Muscle of back (tissue), 13 donors: ENCODE data around the gene ZDHHC4. TPM values are rescaled to one million over a fixed set of nuclear protein-coding genes. Genes with fewer than 3 reads are reported as not detected.

Experiments
- DNase-seq, 3 donors: peaks; one replicate each; pipeline versions ENCODE4 v3.0.0 to v3.0.0-alpha.2; 2013
- long read RNA-seq, 9 donors: transcript quantifications; one replicate each; lab custom pipeline, GENCODE V29; 2026
- polyA plus RNA-seq, 10 donors: library from polyadenylated mRNA; unstranded; fragments of 120-200 nt; gene quantifications; one replicate each; pipeline ENCODE4 v1.2.1, GENCODE V29; 2013; ENCODE audit not compliant: insufficient read length in 10 of 10

Gene ZDHHC4
- 10 to 100 TPM; 42.1 to 57.9 (median 45.7) TPM for polyA plus RNA-seq
- long read RNA-seq, donor 1, partial matches to known transcripts: 24 of 37 reads
- long read RNA-seq, donor 1, other reads (novel, unspliced or antisense): 0 of 37 reads
- long read RNA-seq, donor 2, transcript ZDHHC4-208 (2 exons, 718 nt): major isoform, 5 of 10 reads
- long read RNA-seq, donor 2, partial matches to known transcripts: 0 of 10 reads
- long read RNA-seq, donor 2, other reads (novel, unspliced or antisense): 0 of 10 reads
- long read RNA-seq, donor 3: 0 reads
- long read RNA-seq, donor 4, transcript ZDHHC4-201 (8 exons, 1,259 nt): major isoform, 11 of 20 reads
- long read RNA-seq, donor 4, partial matches to known transcripts: 0 of 20 reads
- long read RNA-seq, donor 4, other reads (novel, unspliced or antisense): 0 of 20 reads
- long read RNA-seq, donor 5, transcript ZDHHC4-201 (8 exons, 1,259 nt): major isoform, 8 of 22 reads
- long read RNA-seq, donor 5, partial matches to known transcripts: 12 of 22 reads
- long read RNA-seq, donor 5, other reads (novel, unspliced or antisense): 0 of 22 reads
- long read RNA-seq, donor 6, transcript ZDHHC4-203 (9 exons, 1,461 nt): major isoform, 6 of 41 reads
- long read RNA-seq, donor 6, transcript ZDHHC4-201 (8 exons, 1,259 nt): major isoform, 6 of 41 reads
- long read RNA-seq, donor 6, partial matches to known transcripts: 20 of 41 reads
- long read RNA-seq, donor 6, other reads (novel, unspliced or antisense): 0 of 41 reads
- long read RNA-seq, donor 7, partial matches to known transcripts: 0 of 8 reads
- long read RNA-seq, donor 7, other reads (novel, unspliced or antisense): 0 of 8 reads
- long read RNA-seq, donor 8, transcript ZDHHC4-208 (2 exons, 718 nt): major isoform, 5 of 13 reads
- long read RNA-seq, donor 8, partial matches to known transcripts: 0 of 13 reads
- long read RNA-seq, donor 8, other reads (novel, unspliced or antisense): 0 of 13 reads
- long read RNA-seq, donor 9: 0 reads

DNA sequence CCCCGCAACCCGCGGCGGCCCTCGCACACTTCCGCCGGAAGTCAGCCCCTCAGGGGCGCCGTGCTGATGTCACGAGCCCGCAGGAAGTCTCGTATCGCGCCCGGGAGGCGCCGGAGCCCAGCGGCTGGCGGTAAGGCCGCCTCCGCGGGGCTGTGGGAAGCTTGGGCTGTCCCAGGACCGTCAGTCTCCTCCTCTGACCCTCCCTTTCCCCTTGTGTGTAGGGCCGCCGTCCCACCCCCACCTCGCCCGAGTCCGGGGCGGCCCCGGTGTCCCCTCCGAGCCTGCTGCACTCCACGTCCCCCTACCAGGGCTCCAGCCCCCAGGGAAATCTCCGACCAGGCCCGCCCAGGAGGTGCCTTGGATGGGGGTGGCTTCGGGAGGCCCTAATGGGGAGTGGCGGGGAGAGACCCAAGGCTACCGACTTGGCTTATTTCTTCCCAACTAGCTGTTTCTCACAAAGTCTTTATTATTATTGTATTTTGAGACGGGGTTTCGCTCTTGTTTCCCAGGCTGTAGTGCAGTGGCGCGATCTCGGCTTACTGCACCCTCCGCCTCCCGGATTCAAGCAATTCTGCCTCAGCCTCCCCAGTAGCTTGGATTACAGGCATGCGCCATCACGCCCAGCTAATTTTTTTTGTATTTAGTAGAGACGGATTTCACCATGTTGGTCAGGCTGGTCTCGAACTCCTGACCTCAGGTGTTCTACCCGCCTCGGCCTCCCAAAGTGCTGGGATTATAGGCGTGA is at the start of gene ZDHHC4:
TSS of gene ZDHHC4 (plus strand) at position 86 of the 745 bp plus-strand sequence. CDS start 3,108 bp downstream, outside the sequence.
- peak; percentile 89 to 97 (median 95) for DNase-seq

- no peak for DNase-seq
These were observed 48.7 kb upstream of the ZDHHC4 start for GRCh38 chr7:6528401-6529130.

DNA sequence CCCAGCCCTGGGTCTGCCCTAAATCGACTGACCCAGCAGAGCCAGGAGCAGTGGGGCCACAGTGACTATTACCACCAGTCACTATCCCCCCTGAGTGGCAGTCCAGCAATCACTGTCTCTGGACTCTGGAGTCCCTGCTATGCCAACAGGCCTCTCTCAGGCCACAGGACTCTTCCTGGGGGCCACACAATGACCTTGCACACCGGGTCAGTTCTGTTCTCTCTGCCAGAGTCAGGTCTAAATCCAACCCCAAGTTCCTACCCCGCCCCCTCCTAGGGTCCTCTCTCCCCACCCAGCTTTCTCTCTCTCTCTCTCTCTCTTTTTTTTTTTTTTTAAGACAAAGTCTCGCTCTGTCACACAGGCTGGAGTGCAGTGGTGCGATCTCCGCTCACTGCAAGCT is 47.6 kb upstream of the ZDHHC4 start:
- DNase-seq: no peak

DNA sequence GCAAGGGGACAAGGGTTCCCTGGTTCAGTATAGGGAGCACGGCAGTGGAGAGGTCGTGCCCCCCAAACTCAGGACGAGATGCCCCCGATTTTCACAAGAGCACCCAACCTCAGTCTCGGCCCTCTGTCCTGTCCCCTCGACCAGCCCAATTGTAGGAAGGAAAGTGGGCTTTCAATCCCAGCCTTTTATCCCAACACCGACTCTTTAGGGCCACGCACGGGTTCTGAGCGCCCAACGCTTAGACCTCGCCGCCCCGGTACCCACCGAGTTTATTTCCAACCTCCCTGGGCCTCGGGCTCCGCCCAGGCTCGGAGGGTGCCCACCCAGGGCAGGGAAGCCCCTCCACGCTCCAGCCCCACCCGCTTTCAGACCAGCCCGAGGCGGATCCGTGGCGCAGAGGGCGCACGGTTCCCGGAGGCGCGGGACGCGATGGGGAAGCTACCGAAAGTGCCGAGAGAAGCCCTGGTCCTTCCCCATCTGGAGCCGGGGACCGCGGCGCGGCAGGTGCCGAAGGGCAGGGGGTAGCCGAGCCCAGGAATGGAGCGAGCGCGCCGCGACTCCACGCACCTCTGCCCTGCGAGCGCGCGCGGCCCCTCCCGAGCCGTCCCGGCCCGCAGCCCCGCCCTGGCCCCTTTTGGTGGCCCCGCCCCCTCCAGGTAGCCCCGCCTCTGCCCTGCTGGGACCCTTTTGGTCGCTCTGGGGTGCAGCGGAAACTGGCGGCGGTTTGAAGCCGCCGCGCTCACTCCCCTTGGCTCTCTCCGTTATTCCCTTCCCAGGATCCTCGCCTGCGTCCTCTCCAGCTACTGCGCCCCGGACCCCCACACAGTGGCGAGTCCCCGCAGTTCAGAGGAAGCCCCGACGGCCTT is 46.4 kb upstream of the ZDHHC4 start:
- no peak for DNase-seq

- no peak for DNase-seq
These were observed 45.6 kb upstream of the ZDHHC4 start for GRCh38 chr7:6531492-6532279.

- no peak for DNase-seq
These were observed 44.7 kb upstream of the ZDHHC4 start for GRCh38 chr7:6532516-6532915.

DNA sequence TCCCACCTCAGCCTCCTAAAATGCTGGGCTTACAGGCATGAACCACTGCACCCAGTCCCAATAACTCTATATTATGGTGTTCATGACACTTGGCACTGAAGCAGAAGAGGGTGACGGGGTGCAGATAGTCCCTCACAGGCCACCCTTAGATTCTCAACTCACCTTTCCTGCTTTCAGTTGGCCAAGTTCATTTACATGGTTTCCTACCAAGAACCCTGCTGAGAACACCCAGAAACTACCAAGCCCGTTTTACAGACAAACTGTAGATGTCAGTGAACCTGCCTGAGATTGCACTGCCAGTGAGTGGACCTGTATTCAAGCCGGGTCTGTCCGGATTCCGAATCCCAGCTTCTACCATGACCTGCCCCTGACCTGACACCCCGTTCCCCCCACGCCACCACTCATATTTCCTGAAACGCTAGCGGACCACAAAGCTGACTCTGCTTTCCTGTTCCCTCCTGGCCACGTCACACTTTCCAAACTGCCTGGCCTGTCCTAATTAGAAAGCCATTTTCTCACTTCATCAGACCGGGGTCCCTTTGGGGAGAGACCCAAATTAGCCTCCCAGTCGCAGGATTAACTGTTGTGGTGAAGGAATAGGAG is 43.3 kb upstream of the ZDHHC4 start:
- no peak for DNase-seq

DNA sequence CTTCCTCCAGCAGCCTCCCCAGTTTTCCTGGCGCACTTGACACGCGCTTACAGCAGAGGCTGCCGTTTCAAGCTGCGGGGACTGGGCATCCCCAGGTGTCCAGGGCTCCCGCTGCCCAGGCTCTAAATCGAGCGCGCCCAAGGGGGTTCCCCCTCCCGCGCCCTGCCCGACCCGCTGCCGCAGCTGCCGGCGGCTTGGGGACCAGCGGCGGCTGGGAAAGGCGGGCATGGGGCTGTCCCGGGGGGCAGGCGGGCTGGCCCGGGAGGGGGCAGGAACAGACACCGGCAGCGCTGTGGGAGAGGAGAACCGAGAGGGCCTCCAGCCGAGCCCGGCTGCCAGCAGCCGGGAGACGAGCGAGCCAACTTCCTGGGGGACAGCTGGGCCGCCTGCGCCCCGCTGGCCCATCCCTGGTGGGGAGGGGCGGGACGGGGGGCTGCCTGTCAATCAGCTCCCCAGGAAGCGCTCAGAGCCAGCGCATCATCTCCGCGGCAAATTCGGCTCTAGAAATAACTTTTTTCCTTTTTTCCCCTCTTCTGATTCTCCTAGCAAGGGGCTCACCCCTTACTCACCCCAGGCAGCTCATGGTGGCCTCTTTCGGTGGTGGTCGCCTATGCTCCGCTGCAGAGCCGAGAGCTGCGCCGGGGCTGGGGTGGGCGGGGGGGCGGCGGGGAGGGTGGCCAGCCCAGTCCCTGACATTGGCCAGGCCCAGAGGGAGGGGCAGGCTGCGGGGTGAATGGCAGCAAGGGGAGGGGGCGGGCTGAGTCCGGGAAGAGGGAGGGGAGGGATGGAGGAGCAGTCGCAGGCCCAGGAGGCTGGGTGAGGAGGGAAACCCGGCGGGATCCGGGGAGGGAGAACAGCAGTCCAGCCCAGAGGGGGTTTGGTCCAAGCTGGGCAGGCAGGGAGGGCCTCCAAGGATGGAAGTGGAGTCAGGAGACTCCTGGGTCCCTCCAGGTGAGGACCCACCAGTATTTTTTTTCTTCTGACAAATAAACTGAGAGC is 40.7 kb upstream of the ZDHHC4 start:
- DNase-seq: peak in 1 of 3 donors; percentile 43

DNA sequence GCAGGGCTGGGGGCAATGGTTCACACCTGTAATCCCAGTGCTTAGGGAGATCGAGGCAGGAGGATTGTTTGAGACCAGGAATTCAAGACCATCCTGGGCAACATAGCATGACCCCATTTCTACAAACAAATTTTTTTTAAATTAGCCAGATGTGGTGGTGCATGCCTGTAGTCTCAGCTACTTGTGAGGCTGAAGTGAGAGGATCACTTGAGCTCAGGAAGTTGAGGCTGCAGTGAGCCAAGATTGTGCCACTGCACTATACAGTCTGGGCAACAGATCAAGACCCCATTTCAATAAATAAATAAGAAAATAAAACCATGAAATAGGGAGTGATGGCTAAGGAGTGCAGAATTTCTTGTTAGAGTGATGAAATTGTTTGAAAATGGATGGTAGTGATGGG is 34.9 kb upstream of the ZDHHC4 start:
- no peak for DNase-seq

DNA sequence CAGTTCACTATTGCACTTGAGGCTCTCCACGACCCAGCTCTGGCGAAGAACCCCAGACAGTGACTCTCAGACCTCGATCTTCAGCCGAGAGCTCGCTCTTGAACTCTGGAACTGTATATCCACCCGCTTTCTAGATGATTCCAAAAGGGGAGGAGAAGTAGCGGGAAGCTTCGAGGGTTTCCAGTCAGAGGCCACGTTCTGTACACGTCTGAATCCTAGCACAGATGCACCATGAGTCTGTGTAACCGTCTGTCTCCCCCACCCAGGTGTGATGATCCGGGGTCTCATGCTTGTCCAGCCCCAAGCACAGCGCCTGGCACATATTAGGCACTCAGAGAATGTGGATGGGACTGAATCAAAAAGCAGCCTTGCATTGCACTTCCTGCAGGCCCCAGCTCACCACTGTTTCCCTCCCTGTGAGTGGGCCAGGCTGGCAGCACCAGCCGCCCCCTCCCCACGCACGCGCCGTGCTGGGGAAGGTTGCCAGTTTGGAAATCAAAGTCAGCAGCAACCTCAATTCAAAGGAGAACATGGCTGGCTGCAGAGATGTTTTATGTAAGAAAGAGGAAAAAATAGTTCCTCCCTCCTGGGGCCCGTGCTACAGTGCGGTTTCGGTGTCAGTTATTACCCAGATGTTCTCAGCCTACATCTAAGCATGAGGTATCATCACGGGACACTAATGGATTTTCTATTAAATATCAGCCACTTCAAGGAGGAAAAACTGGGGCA is 31.7 kb upstream of the ZDHHC4 start:
- DNase-seq: no peak

GRCh38 chr7:6546498-6547251 is 30.6 kb upstream of the ZDHHC4 start:
- DNase-seq: no peak

DNA sequence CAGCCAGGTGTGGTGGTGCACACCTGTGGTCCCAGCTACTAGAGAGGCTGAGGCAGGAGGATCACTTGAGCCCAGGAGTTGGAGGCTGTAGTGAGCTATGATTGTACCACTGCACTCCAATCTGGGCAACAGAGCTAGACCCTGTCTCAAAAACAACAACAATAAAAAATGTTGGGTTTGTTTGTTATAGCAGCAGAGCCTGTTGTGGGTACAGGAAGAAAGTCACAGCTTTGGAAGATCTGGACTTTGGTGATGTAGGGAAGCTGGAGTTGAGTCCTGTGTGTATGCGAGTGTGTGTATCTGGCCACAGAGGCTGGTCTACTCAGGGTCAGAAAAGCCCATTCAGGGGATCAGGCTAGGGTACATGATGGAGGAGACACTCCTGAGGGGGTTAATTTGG is 29.9 kb upstream of the ZDHHC4 start:
- DNase-seq: no peak

DNA sequence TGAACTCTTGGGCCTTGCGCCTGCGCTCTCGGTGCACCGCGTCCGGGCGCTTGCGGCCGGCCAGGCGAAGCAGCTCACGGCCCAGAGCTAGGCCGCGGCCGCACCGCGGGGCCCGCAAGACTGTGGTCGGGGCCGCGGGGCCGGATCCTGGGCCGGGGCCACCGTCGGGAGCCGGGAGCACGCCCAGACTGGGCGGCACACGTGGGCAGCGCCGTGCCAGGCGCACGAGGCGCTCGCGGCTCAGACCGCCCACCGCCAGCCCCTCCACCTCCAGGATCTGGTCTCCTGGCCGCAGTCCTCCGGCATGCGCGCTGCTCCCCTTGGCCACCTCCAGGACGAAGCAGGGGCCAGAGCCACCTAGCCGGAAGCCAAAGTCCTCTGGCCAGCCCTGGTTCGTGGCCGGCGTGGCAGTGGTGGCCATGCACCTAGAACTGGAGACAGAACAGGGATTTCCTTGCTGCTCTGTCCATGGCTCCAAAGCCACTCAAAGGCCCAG is 26.2 kb upstream of the ZDHHC4 start, which contains the start of gene GRID2IP:
TSS of gene GRID2IP (minus strand) at position 446 of the 496 bp plus-strand sequence. CDS start at position 421, 25 bp downstream.
- DNase-seq: no peak

DNA sequence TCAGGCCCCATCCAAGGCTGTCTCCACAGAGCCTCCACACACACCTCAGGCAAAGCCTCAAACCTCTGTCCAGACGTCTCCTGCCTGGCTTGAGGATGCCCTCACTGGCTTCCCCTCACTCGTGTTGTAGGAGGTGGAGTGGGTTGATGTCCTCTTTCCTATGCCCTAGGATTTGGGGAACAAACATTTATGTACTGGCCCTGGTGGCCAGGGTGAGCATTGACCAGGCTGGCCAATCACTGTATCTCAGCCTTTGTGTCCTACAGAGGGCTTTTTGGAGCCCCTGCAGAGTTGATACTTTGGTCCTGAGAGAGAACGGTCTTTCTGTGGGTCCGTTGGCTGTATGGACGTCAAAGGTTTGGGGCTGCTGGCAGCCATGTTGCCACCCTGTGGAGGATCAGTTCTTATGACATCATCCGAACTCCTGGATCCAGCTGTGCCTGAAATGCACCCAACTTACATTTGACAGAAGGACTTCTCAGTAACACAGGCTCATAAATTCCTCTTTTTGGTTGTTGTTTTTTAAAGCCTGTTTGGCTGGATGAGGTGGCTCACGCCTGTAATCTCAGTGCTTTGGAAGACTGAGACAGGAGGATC is 23.7 kb upstream of the ZDHHC4 start:
- no peak for DNase-seq

- DNase-seq: no peak
These were observed 22.4 kb upstream of the ZDHHC4 start for GRCh38 chr7:6554848-6555247.
